Amniotic epithelial cell (primary cell): ENCODE data around the gene NEUROG2.
"Not testable (repeated sequence)": the region's sequence is repeated elsewhere in the genome, so short reads cannot be mapped to it uniquely, and the experiment has no call there.

Source experiments
- DNase-seq: peaks from one replicate; pipeline ENCODE4 v3.0.0-alpha.2; 2010; ENCODE audit warnings: low read depth

The NEUROG2 gene

GRCh38 chr4:112516066-112516470 lies at the start of gene NEUROG2:
Gene NEUROG2, minus strand, starts transcription at chr4:112516180. Its CDS starts 705 bp downstream, at chr4:112515475.
- DNase-seq = no peak

- no peak for DNase-seq
Observed at GRCh38 chr4:112564706-112565270, 48.8 kb upstream of the NEUROG2 start.

DNA sequence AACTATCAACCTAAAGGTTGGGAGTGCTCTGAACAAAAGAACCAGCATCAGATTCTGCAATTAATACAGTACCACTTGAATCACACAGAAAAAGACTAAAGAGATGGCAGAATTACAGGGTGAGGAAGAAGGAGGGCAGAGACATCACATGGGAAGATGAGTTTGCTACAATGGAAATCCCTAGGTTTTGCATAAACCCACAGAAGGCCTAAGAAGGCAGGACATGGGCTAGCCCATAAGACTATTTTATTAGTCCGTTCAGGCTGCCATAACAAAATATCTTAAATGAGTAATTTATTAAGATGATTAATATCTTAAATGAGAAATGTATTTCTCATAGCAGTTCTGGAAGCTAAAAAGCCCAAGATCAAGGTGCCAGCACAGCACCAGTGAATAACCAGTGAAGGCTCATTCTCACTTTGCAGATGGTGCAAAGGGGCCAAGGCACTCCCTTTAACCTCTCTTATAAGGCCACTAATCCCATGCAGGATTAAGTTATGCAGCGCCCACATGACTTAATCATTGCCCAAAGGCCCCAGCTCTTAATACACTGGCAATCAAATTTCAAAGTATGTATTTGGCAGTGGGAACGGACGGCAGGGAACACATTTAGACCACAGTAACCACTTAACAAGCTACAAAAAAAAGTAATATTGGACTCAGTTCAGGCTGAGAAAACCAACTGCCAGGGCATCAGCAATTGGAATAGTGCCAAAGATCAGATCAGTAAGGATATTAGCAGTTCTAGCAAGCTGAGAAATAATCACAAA lies 47.6 kb upstream of the NEUROG2 start:
- no peak for DNase-seq

GRCh38 chr4:112562254-112562879 lies 46.4 kb upstream of the NEUROG2 start:
- no peak for DNase-seq

DNA sequence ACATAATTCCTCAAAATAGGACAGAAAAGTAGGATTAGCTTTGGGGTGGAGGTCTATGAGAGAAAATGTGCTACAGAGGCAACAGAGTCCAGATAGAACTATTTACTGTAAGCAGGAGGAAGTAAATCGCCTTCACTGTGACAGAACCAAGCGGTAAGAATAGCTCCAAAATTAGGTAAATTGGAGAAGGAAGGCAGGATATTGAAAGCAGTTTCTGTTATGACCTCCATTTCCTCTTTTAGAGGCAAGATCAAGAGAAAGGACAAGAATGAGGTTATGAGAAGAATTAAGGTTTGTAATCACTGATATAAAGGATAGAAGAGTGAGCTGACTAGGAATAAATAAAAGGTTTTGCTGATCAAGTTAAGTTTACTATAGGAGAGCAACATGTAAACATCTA lies 44.1 kb upstream of the NEUROG2 start:
- DNase-seq = no peak

- DNase-seq = no peak
Observed at GRCh38 chr4:112559053-112559452, 43.1 kb upstream of the NEUROG2 start.

DNA sequence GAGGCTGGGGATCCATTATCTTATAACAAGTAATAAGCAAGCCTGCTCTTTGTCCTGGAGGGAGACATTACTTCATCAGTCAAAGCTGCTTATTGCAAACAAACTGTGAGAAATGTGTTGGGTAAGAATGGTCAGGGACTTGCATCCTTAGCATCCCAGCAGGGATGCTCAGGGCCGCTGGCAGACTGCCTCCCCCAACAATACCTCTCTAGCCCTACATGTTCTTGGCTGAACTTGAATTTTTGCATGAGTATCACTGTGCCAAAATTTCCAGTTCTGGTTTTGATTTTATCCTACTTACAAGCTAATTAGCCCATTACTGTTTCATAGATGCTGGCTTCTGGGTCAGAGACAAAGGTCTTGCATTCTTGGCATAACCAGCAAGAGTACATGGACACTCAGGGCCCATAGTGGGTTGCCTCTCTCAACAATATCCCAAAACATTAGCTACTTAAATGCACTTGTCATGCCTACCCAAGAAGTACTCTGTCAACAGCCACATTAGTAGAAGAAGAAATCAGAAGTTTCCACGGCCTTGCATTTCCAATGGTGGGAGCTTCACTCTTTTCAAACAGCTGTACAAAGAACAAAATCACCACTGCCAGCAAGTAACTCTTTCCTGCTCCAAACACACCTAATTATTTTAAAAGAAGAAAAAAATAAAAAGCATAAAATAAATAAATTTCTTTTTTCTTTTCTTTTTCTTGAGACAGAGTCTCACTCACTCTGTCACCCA lies 41.9 kb upstream of the NEUROG2 start:
- DNase-seq = peak; percentile 10

- not testable (repeated sequence) for DNase-seq
Observed at GRCh38 chr4:112554271-112554670, 38.3 kb upstream of the NEUROG2 start.

GRCh38 chr4:112552668-112553067 lies 36.7 kb upstream of the NEUROG2 start:
- DNase-seq = peak; percentile 37

DNA sequence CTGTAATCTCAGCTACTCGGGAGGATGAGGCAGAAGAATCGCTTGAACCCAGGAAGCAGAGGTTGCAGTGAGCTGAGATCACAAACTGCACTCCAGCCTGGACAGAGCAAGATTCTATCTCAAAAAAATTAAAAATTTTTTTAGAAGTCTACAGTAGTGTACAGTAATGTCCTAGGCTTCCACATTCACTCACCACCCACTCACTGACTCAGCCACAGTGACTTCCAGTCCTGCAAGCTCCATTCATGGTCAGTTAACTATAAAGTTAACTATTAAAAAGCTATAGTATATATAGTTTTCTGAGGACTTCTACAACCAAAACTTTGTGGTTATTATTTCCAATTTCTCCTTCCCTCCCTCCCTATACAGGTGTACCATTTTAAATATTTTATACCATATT lies 34.7 kb upstream of the NEUROG2 start:
- DNase-seq = peak; percentile 56

GRCh38 chr4:112546476-112546875 lies 30.5 kb upstream of the NEUROG2 start:
- peak; percentile 20 for DNase-seq

DNA sequence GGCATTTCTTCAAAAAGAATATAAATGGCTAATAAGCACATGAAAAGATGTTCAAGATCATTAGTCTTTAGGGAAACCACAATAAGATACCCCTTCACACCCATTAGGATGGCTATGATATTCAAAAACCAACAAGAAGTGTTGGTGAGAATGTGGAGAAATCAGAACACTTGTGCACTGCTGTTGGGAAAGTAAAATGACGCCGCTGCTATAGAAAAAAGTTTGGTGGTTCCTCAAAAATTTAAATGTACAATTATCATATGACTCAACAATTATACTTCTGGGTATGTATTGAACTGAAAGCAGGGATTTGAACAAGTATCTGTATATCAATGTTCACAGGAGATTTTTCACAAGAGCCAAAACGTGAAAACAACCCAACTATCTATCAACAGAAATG lies 29.4 kb upstream of the NEUROG2 start:
- no peak for DNase-seq

DNA sequence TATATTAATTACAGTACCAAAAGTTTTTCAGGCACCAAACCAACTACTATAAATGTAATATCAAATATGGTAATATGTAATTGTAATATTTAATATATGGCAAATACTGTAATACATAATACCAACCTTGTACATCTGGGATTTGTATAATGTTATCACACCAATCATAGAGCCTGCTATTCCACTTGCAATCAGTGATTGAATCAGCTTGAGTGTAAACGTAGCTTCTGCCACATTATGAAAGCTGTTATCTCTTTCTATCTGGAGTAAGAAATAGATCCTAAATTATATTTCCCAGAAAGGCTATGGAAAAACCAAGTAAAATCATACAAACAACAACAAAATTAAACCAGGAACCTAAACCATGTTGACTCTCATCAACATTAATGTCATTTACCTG lies 24.7 kb upstream of the NEUROG2 start:
- no peak for DNase-seq

DNA sequence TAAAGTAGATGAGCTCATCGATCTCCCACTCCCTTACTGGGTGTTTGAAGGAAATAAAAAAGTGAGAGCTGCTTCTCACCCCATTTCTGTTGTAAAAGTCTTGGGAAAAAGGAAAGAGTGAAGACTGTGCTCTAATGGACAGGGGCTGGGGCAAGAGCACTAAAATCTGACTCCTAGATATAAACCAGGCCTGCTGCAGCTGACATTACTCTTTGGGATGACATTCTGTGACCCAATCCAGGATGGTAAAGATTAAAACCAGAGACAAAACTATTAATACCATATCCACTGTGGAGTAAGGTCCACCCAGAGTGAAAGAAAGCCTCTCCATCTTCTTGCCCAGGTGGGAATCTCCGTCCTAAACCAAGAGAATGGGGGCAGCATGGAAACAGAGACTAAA lies 20.1 kb upstream of the NEUROG2 start:
- DNase-seq = no peak

DNA sequence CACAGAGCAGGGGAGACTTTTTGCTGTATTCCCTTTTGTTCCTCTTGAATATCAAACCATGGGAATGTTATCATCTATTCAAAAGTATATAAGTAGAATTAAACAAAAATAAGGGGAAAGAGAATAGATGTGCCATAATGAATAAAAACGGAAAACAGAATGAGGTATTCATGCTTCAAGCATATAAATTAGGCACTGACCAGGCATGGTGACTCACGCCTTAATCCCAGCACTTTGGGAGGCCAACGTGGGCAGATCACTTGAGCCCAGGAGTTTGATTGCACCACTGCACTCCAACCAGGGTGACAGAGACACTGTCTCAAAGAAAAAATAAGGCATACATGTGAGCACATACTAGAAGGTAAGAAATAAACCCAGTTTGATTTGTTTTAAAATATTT lies 16.3 kb upstream of the NEUROG2 start:
- DNase-seq = peak; percentile 70

GRCh38 chr4:112531146-112531545 lies 15.2 kb upstream of the NEUROG2 start:
- peak; percentile 63 for DNase-seq

- no peak for DNase-seq
Observed at GRCh38 chr4:112526061-112526460, 10.1 kb upstream of the NEUROG2 start.

- no peak for DNase-seq
Observed at GRCh38 chr4:112523764-112524505, 8.0 kb upstream of the NEUROG2 start.

GRCh38 chr4:112523008-112523721 lies 7.2 kb upstream of the NEUROG2 start:
- DNase-seq = no peak

DNA sequence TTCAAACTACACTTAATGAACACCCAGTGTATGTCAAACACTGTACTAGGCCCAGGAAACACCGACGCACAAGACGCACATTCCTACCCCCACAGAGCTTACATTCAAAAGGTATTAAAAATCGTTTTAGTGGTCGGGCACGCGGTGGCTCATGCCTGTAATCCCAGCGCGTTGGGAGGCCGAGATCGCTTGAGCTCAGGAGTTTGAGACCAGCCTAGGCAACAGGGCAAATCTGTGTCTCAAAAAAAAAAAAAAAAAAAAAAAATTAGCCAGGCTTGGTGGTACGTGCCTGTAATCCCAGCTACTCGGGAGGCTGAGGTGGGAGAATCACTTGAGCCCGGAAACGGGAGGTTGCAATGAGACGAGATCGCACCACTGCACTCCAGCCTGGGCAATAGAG lies 6.5 kb upstream of the NEUROG2 start:
- not testable (repeated sequence) for DNase-seq
